ENCODE measurements around the gene CD99L2. TPM values are rescaled to one million over a fixed set of nuclear protein-coding genes. Genes with fewer than 3 reads are reported as not detected.

The CD99L2 gene
- total and polyA plus RNA-seq, 2 of the 8 experiments (the other 6 are each of a cell fraction or from before 2014, with no cell fraction given) = 8.0 to 8.5 TPM

- Histone ChIP-seq H3K4me1 (replicated peaks in 1 of 4; ENCODE audit: control insufficient read depth in 3 of 4, insufficient read depth in 4 of 4, low read length in 3 of 4) (peaks cover 0 to 8% (median 2%) of the 10 kb centered on the region in 4 experiments; a peak in 2 of 7 replicates), H2BK20ac (ENCODE audit: low read length) (no peak overlapping the region), H3K9me3 (ENCODE audit: insufficient read depth in 2 of 2, low read depth in 1 of 2, low read length in 1 of 2) (no peaks in the 10 kb centered on the region), H2BK12ac (ENCODE audit: low read depth, low read length) (no peak overlapping the region), H4K20me1 (replicated peaks in 1 of 2; ENCODE audit: control insufficient read depth in 1 of 2, insufficient read depth in 2 of 2, low read length in 2 of 2) (no peaks in the 10 kb centered on the region), H4K5ac (ENCODE audit: insufficient read length, low read depth, low read length) (no peak overlapping the region), H3K14ac (ENCODE audit: insufficient read length) (no peak overlapping the region), H3K79me2 (ENCODE audit: control insufficient read depth in 1 of 2, insufficient read depth in 2 of 2, low read length in 2 of 2) (no peaks in the 10 kb centered on the region), H3K4me2 (ENCODE audit: insufficient read depth in 1 of 2, low read depth in 2 of 2, low read length in 2 of 2) (no peak overlapping the region), H2AFZ (ENCODE audit: low read length) (no peak overlapping the region), H2AK5ac (ENCODE audit: low read depth, low read length) (no peak overlapping the region), H3K23me2 (ENCODE audit: low read depth, low read length) (no peaks in the 10 kb centered on the region), H4K8ac (ENCODE audit: extremely low read depth, insufficient read depth, low read length) (no peak overlapping the region), H3K4ac (replicated peaks; ENCODE audit: insufficient read length, low read depth, low read length) (no peak overlapping the region), H3K4me3 (ENCODE audit: extremely low read depth in 1 of 4, insufficient read depth in 2 of 4, low read depth in 3 of 4, low read length in 4 of 4) (no peak overlapping the region), H3K18ac (ENCODE audit: extremely low read depth, low read length) (no peak overlapping the region), H3K79me1 (ENCODE audit: low read depth, low read length) (no peaks in the 10 kb centered on the region), H3K23ac (ENCODE audit: insufficient read length) (no peak overlapping the region), H3K9ac (replicated peaks in 1 of 4; ENCODE audit: extremely low read depth in 1 of 4, low read depth in 3 of 4, low read length in 3 of 4) (no peak overlapping the region), H2BK5ac (ENCODE audit: low read depth, low read length) (no peak overlapping the region), H3K56ac (replicated peaks; ENCODE audit: insufficient read length, low read depth, low read length) (no peak overlapping the region), H2BK120ac (replicated peaks; ENCODE audit: low read depth, low read length) (no peak overlapping the region), H3K36me3 (ENCODE audit: control insufficient read depth in 2 of 4, insufficient read depth in 4 of 4, low read length in 3 of 4) (no peaks in the 10 kb centered on the region), H3K27me3 (replicated peaks in 1 of 4; ENCODE audit: control insufficient read depth in 3 of 4, extremely low read depth in 1 of 4, insufficient read depth in 3 of 4, low read length in 3 of 4) (no peaks in the 10 kb centered on the region), H4K91ac (replicated peaks; ENCODE audit: insufficient read length, low read length) (no peak overlapping the region), H2BK15ac (ENCODE audit: low read length) (no peak overlapping the region), H3K27ac (ENCODE audit: low read depth, low read length) (no peak overlapping the region)
- CTCF ChIA-PET (ENCODE audit: partially characterized antibody) = no interaction called here
- FAIRE-seq = no peak
- 83% methylated on average over 2 of the region's 2 CpGs; no CpG with 5 or more reads in 1 of the 2 experiments for WGBS, 2 experiments (ENCODE audit: extremely low coverage in 1 of 2, insufficient coverage in 1 of 2, insufficient read length in 1 of 2, insufficient replicate concordance in 2 of 2, low coverage in 1 of 2, low lambda C conversion rate in 2 of 2, missing lambda C conversion rate in 1 of 2)
- DNase-seq (ENCODE audit: low read depth in 1 of 2, low spot score in 2 of 2) = no peak
- POLR2A ChIA-PET (ENCODE audit: partially characterized antibody) = interaction anchor here (0.8 to 1.3 kb wide), 3 partner anchors 23 to 58 kb away, joined by 3 to 8 read pairs (median 3); no protein-coding TSS in a partner anchor
- no peak for TF ChIP-seq POU5F1 (IDR thresholded peaks at IDR 0.05; ENCODE audit: low read depth, low read length)
- TF ChIP-seq RNF2 (IDR thresholded peaks at IDR 0.05; ENCODE audit: borderline replicate concordance, low read depth, low read length, missing control alignments, poor library complexity, severe bottlenecking) = no peak
- TF ChIP-seq SP1 (IDR thresholded peaks at IDR 0.05; ENCODE audit: low read depth, low read length) = no peak
- TF ChIP-seq MAX (IDR thresholded peaks at IDR 0.05) = no peak
- no peak for TF ChIP-seq CEBPB (IDR thresholded peaks at IDR 0.05; ENCODE audit: low read depth, low read length)
- TF ChIP-seq JUND (IDR thresholded peaks at IDR 0.05; ENCODE audit: low read length) = no peak
Observed at GRCh38 chrX:150926791-150927190, 28.3 kb upstream of the CD99L2 start.
